Liver (tissue), 9 donors: Measurements from ENCODE around the gene SLC7A6. TPM values are rescaled to one million over a fixed set of nuclear protein-coding genes. Genes with fewer than 3 reads are reported as not detected.

ENCODE experiments used
- DNase-seq: peaks from one replicate; pipeline ENCODE4 v3.0.0-alpha.2; 2017; ENCODE audit warnings: low spot score
- H3K27ac ChIP-seq, 2 donors: one replicate each; pipeline ENCODE4 v1.7.0; 2013; ENCODE audit warnings: inconsistent platforms in 2 of 2, low read length in 2 of 2, control low read depth in 1 of 2, low read depth in 1 of 2, mild to moderate bottlenecking in 1 of 2
- H3K27me3 ChIP-seq, 4 donors: one replicate each; pipeline versions ENCODE4 v1.6.1 to v1.7.0; 2013; ENCODE audit warnings: low read length in 3 of 4, inconsistent platforms in 1 of 4, mild to moderate bottlenecking in 1 of 4, moderate library complexity in 1 of 4; ENCODE audit not compliant: control insufficient read depth in 4 of 4, insufficient read depth in 4 of 4
- H3K36me3 ChIP-seq, 4 donors: one replicate each; pipeline versions ENCODE4 v1.6.1 to v1.7.0; 2013; ENCODE audit warnings: low read length in 3 of 4, mild to moderate bottlenecking in 3 of 4, low read depth in 1 of 4, moderate library complexity in 1 of 4; ENCODE audit not compliant: control insufficient read depth in 4 of 4, insufficient read depth in 3 of 4
- H3K4me1 ChIP-seq, 4 donors: one replicate each; pipeline versions ENCODE4 v1.6.1 to v1.7.0; 2013; ENCODE audit warnings: low read length in 3 of 4, mild to moderate bottlenecking in 3 of 4, moderate library complexity in 1 of 4; ENCODE audit not compliant: control insufficient read depth in 4 of 4, insufficient read depth in 4 of 4
- H3K4me3 ChIP-seq, 3 donors: one replicate each; pipeline versions ENCODE4 v1.6.1 to v1.7.0; 2013; ENCODE audit warnings: low read length in 3 of 3, control low read depth in 1 of 3, low read depth in 1 of 3, mild to moderate bottlenecking in 1 of 3
- H3K9ac ChIP-seq, 2 donors: one replicate each; pipeline ENCODE4 v1.7.0; 2013; ENCODE audit warnings: low read length in 2 of 2, mild to moderate bottlenecking in 2 of 2, moderate library complexity in 2 of 2, control low read depth in 1 of 2, low read depth in 1 of 2
- H3K9me3 ChIP-seq, 4 donors: one replicate each; pipeline versions ENCODE4 v1.6.1 to v1.7.0; 2013; ENCODE audit warnings: low read length in 3 of 4; ENCODE audit not compliant: control insufficient read depth in 4 of 4
- CTCF ChIP-seq: fragments of 150-350 bp; IDR thresholded peaks from 2 replicates; pipeline ENCODE4 v1.5.1; 2017; ENCODE audit warnings: improper control_type of control experiment, low read depth, low read length; ENCODE audit not compliant: missing input control
- FOXA1 ChIP-seq: IDR thresholded peaks from 2 replicates; pipeline ENCODE4 v1.6.1; 2016; ENCODE audit warnings: antibody characterized with exemption
- FOXA2 ChIP-seq: IDR thresholded peaks from 2 replicates; pipeline ENCODE4 v1.6.1; 2016; ENCODE audit warnings: antibody characterized with exemption
- GABPA ChIP-seq, 2 donors: IDR thresholded peaks in 1 of 2; conservative IDR thresholded peaks in 1 of 2; 2 replicates each; pipeline ENCODE4 v1.6.1; 2016; ENCODE audit warnings: antibody characterized with exemption in 2 of 2, mild to moderate bottlenecking in 1 of 2, moderate library complexity in 1 of 2
- HNF4A ChIP-seq, 2 donors: conservative IDR thresholded peaks; 2 replicates each; pipeline ENCODE4 v1.6.1; 2016; ENCODE audit warnings: antibody characterized with exemption in 2 of 2, mild to moderate bottlenecking in 2 of 2
- JUND ChIP-seq, 2 donors: IDR thresholded peaks; 2 replicates each; pipeline ENCODE4 v1.6.1; 2016; ENCODE audit warnings: antibody characterized with exemption in 2 of 2
- MAX ChIP-seq: IDR thresholded peaks from 2 replicates; pipeline ENCODE4 v1.6.1; 2016; ENCODE audit warnings: antibody characterized with exemption
- NR2F2 ChIP-seq: IDR thresholded peaks from 2 replicates; pipeline ENCODE4 v1.6.1; 2016; ENCODE audit warnings: antibody characterized with exemption
- RAD21 ChIP-seq, 2 donors: IDR thresholded peaks; 2 replicates each; pipeline ENCODE4 v1.6.1; 2016; ENCODE audit warnings: antibody characterized with exemption in 2 of 2, mild to moderate bottlenecking in 2 of 2
- REST ChIP-seq: IDR thresholded peaks from 2 replicates; pipeline ENCODE4 v1.6.1; 2016; ENCODE audit warnings: antibody characterized with exemption, mild to moderate bottlenecking
- RXRA ChIP-seq, 2 donors: IDR thresholded peaks; 2 replicates each; pipeline ENCODE4 v1.6.1; 2017 to 2018; ENCODE audit warnings: antibody characterized with exemption in 2 of 2, mild to moderate bottlenecking in 1 of 2
- YY1 ChIP-seq: IDR thresholded peaks from 2 replicates; pipeline ENCODE4 v1.6.1; 2016; ENCODE audit warnings: antibody characterized with exemption, mild to moderate bottlenecking
- ZBTB33 ChIP-seq: IDR thresholded peaks from 2 replicates; pipeline ENCODE4 v1.6.1; 2016; ENCODE audit warnings: antibody characterized with exemption
- WGBS: extraction: QIAGEN DNeasy Blood & Tissue Kit; methylation state at CpG from one replicate; pipeline ENCODE4 v1.1.7; 2013; 5-methylcytosine and 5-hydroxymethylcytosine counted together
- polyA plus RNA-seq, 2 donors: library from polyadenylated mRNA; stranded (reverse) in 1 of 2; unstranded in 1 of 2; fragments of 200-250 nt in 1 of 2; fragments of >200 nt in 1 of 2; fragmentation: Nextera tagmentation in 1 of 2; extraction: Ambion mirVana in 1 of 2; gene quantifications; one replicate each; pipeline versions ENCODE4 v1.2.1 to v1.2.3, GENCODE V29; 2013 to 2015
- total RNA-seq, 2 donors: library from RNA; depleted of rRNA; stranded (reverse); fragments of >200 nt; gene quantifications; one replicate each; pipeline ENCODE4 v1.2.3, GENCODE V29; 2014
- donor health status: healthy.
- donor health status: healthy.
- donor health status: healthy.
- donor health status: healthy.
- donor health status: healthy.

The SLC7A6 gene
- total and polyA plus RNA-seq, 4 donors: 1.2 to 4.9 (median 1.9) TPM

GRCh38 chr16:68214726-68215125, 49.6 kb upstream of the SLC7A6 start (continued):
- TF ChIP-seq FOXA1 (no peak), RXRA (IDR thresholded peaks at IDR 0.05) (no peak), RAD21 (IDR thresholded peaks at IDR 0.05) (no peak), MAX (no peak), ZBTB33 (no peak), JUND (IDR thresholded peaks at IDR 0.05) (no peak), NR2F2 (no peak), YY1 (no peak), GABPA (IDR thresholded peaks at IDR 0.05 in 1 of 2, conservative IDR thresholded peaks at IDR 0.05 in 1 of 2) (no peak), FOXA2 (no peak), HNF4A (conservative IDR thresholded peaks at IDR 0.05) (no peak)

GRCh38 chr16:68215302-68215701, 49.0 kb upstream of the SLC7A6 start:
- H3K4me1 ChIP-seq: no peaks in the 10 kb centered on the region
- WGBS: 93% methylated on average over 1 of the region's 1 CpG
- no peak overlapping the region for H3K4me3 ChIP-seq
- TF ChIP-seq CTCF: no peak
- no peak for TF ChIP-seq REST
- H3K9me3 ChIP-seq: no peaks in the 10 kb centered on the region
- H3K27me3 ChIP-seq: no peaks in the 10 kb centered on the region
- H3K9ac ChIP-seq: no peak overlapping the region
- no peak for DNase-seq
- peaks cover 0 to 5% (median 4%) of the 10 kb centered on the region in 4 donors for H3K36me3 ChIP-seq
- H3K27ac ChIP-seq: no peak overlapping the region

GRCh38 chr16:68216240-68216639, 48.1 kb upstream of the SLC7A6 start:
- H3K9me3 ChIP-seq: no peaks in the 10 kb centered on the region
- no peak for DNase-seq
- H3K9ac ChIP-seq: no peak overlapping the region
- H3K27ac ChIP-seq: no peak overlapping the region
- no peak overlapping the region for H3K4me3 ChIP-seq
- peaks cover 0 to 5% (median 4%) of the 10 kb centered on the region in 4 donors for H3K36me3 ChIP-seq
- no peak for TF ChIP-seq MAX
- no peaks in the 10 kb centered on the region for H3K27me3 ChIP-seq
- WGBS: 91% methylated on average over 3 of the region's 3 CpGs
- H3K4me1 ChIP-seq: peaks cover 0 to 5% (median 2%) of the 10 kb centered on the region in 4 donors
